ENCODE results near the gene KIF13A.

DNA sequence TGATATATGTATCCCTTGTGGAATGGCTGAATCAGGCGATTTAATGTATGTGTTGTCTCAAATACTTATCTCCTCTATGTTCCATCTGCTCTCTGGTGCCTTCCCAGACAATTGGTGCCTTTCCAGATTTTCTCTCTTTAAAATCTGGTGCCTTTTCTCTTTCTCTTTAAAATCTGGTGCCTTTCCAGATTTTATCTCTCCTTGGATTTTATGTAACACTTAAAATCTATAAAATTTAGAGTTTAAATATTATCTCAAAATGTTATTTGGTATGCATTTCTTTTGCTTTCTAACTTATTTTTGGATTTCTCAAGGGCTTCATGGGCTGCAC, 116.3 kb downstream of the KIF13A start:
- TF ChIP-seq POLR2AphosphoS5 (IDR thresholded peaks at IDR 0.05) (no peak), POLR2A (IDR thresholded peaks at IDR 0.05) (no peak)
- TF ChIP-seq, protein P1, sequence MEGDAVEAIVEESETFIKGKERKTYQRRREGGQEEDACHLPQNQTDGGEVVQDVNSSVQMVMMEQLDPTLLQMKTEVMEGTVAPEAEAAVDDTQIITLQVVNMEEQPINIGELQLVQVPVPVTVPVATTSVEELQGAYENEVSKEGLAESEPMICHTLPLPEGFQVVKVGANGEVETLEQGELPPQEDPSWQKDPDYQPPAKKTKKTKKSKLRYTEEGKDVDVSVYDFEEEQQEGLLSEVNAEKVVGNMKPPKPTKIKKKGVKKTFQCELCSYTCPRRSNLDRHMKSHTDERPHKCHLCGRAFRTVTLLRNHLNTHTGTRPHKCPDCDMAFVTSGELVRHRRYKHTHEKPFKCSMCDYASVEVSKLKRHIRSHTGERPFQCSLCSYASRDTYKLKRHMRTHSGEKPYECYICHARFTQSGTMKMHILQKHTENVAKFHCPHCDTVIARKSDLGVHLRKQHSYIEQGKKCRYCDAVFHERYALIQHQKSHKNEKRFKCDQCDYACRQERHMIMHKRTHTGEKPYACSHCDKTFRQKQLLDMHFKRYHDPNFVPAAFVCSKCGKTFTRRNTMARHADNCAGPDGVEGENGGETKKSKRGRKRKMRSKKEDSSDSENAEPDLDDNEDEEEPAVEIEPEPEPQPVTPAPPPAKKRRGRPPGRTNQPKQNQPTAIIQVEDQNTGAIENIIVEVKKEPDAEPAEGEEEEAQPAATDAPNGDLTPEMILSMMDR (IDR thresholded peaks at IDR 0.05), result no peak

All from prostate gland (tissue), 2 donors.